Caco-2 (cell line): ENCODE data around the gene GPSM1. TPM values are rescaled to one million over a fixed set of nuclear protein-coding genes. Genes with fewer than 3 reads are reported as not detected.
A peak's percentile ranks its signal among the peaks of the same experiment; 100 is the strongest.

ENCODE experiments used
- BruUV-seq: library from RNA; stranded (reverse); fragments of 400-500 nt; replicated peaks from 2 replicates; lab custom pipeline; 2021; lab: Mats Ljungman, UMichigan
- CTCF ChIA-PET: fragments of 300-600 bp; sonication (Branson Sonifier 250); formaldehyde crosslinking; loops from one replicate; lab custom pipeline; 2022; ENCODE audit warnings: antibody characterized with exemption; lab: Charles Lee
- POLR2A ChIA-PET: fragments of 300-600 bp; sonication (Branson Sonifier 250); formaldehyde crosslinking; loops from one replicate; lab custom pipeline; 2022; ENCODE audit warnings: antibody characterized with exemption; lab: Charles Lee
- DNase-seq, 2 experiments: peaks; one replicate each; pipeline versions ENCODE4 v3.0.0 to v3.0.0-alpha.2; 2020 to 2022
- H3K27me3 ChIP-seq: replicated peaks from 2 replicates; pipeline ENCODE4 v1.6.0; 2011; ENCODE audit warnings: low read length; ENCODE audit not compliant: control insufficient read depth, insufficient read depth
- H3K36me3 ChIP-seq: 2 replicates; pipeline ENCODE4 v1.5.1; 2011; ENCODE audit warnings: low read length; ENCODE audit not compliant: control insufficient read depth, insufficient read depth
- H3K4me1 ChIP-seq: fragments of 250-450 bp; sonication (Bioruptor Pico); 2 replicates; pipeline ENCODE4 v1.5.1; 2020; ENCODE audit warnings: mild to moderate bottlenecking
- H3K4me3 ChIP-seq: 2 replicates; pipeline ENCODE4 v1.5.1; 2011; ENCODE audit warnings: low read depth, mild to moderate bottlenecking, control low read depth, low read length
- H3K9me3 ChIP-seq: fragments of 250-450 bp; sonication (Bioruptor Pico); 2 replicates; pipeline ENCODE4 v1.5.1; 2020; ENCODE audit warnings: mild to moderate bottlenecking, moderate library complexity
- H3K27ac Mint-ChIP-seq: one replicate; pipeline ENCODE4 v1.8.0; 2022; ENCODE audit warnings: mixed read lengths; ENCODE audit not compliant: unreplicated experiment
- H3K27me3 Mint-ChIP-seq: one replicate; pipeline ENCODE4 v1.8.0; 2022; ENCODE audit warnings: mixed read lengths; ENCODE audit not compliant: insufficient read depth, unreplicated experiment
- H3K36me3 Mint-ChIP-seq: one replicate; pipeline ENCODE4 v1.8.0; 2022; ENCODE audit warnings: mild to moderate bottlenecking, mixed read lengths; ENCODE audit not compliant: insufficient read depth, unreplicated experiment
- H3K4me1 Mint-ChIP-seq: one replicate; pipeline ENCODE4 v1.8.0; 2022; ENCODE audit warnings: low read depth, mixed read lengths; ENCODE audit not compliant: unreplicated experiment
- H3K4me3 Mint-ChIP-seq: one replicate; pipeline ENCODE4 v1.8.0; 2022; ENCODE audit warnings: mild to moderate bottlenecking, moderate library complexity, mixed read lengths; ENCODE audit not compliant: unreplicated experiment
- H3K9me3 Mint-ChIP-seq: one replicate; pipeline ENCODE4 v1.8.0; 2022; ENCODE audit warnings: mixed read lengths; ENCODE audit not compliant: unreplicated experiment
- CTCF ChIP-seq, 2 experiments: fragments of 200-600 bp in 1 of 2; IDR thresholded peaks; 1 replicate in 1 of 2; 2 replicates in 1 of 2; pipeline versions ENCODE4 v1.5.1 to v1.8.0; 2011 to 2022; ENCODE audit warnings: antibody characterized with exemption in 1 of 2, control low read depth in 1 of 2, inconsistent platforms in 1 of 2, low read depth in 1 of 2, low read length in 1 of 2, mild to moderate bottlenecking in 1 of 2, moderate library complexity in 1 of 2; ENCODE audit not compliant: insufficient read depth in 1 of 2, severe bottlenecking in 1 of 2, unreplicated experiment in 1 of 2
- intact Hi-C: fragments of 100-400 bp; cut with micrococcal nuclease; formaldehyde crosslinking; loops from one replicate; pipeline ENCODE4 v1.10.0; 2022; ENCODE audit not compliant: unreplicated experiment
- total RNA-seq: library from RNA; stranded (reverse); gene quantifications from 2 replicates; pipeline ENCODE4 v1.2.3, GENCODE V29; 2022

GPSM1 gene
- total RNA-seq, 1 experiment from 2014 or later: 25.7 TPM

GRCh38 chr9:136385015-136385414 is 57.7 kb downstream of the GPSM1 start:
- Mint-ChIP-seq H3K36me3 (peaks cover 56% of the 10 kb centered on the region), H3K27ac (no peak overlapping the region), H3K9me3 (no peaks in the 10 kb centered on the region), H3K4me1 (no peaks in the 10 kb centered on the region), H3K27me3 (no peaks in the 10 kb centered on the region), H3K4me3 (no peak overlapping the region)
- intact Hi-C loops: no loop called here
- BruUV-seq: no TSS peak
- TF ChIP-seq CTCF (IDR thresholded peaks at IDR 0.05; ENCODE audit: insufficient read depth in 1 of 2, low read depth in 1 of 2, low read length in 1 of 2, severe bottlenecking in 1 of 2, unreplicated experiment in 1 of 2): no peak
- ChIA-PET CTCF (no interaction called here), POLR2A (no interaction called here)
- Histone ChIP-seq H3K36me3 (peaks cover 1% of the 10 kb centered on the region; the same call in 1 of the 2 replicates), H3K4me1 (no peaks in the 10 kb centered on the region), H3K9me3 (no peaks in the 10 kb centered on the region), H3K27me3 (no peaks in the 10 kb centered on the region), H3K4me3 (no peak overlapping the region)
- no peak for DNase-seq

GRCh38 chr9:136386018-136386417 is 58.7 kb downstream of the GPSM1 start:
- Mint-ChIP-seq H3K4me1 (no peaks in the 10 kb centered on the region), H3K27ac (no peak overlapping the region), H3K9me3 (no peaks in the 10 kb centered on the region), H3K4me3 (no peak overlapping the region), H3K27me3 (no peaks in the 10 kb centered on the region), H3K36me3 (peaks cover 66% of the 10 kb centered on the region)
- H3K9me3 ChIP-seq: no peaks in the 10 kb centered on the region
- no peak for TF ChIP-seq CTCF (IDR thresholded peaks at IDR 0.05; ENCODE audit: insufficient read depth in 1 of 2, low read depth in 1 of 2, low read length in 1 of 2, severe bottlenecking in 1 of 2, unreplicated experiment in 1 of 2)
- BruUV-seq: TSS peak; percentile 34
- H3K4me1 ChIP-seq: no peaks in the 10 kb centered on the region
- no peaks in the 10 kb centered on the region for H3K27me3 ChIP-seq
- ChIA-PET POLR2A (no interaction called here), CTCF (interaction anchor here (0.6 kb wide), 1 partner anchor 23 kb away, joined by 4 read pairs; no protein-coding TSS in a partner anchor)
- DNase-seq: no peak
- intact Hi-C loops: no loop called here
- no peak overlapping the region for H3K4me3 ChIP-seq
- H3K36me3 ChIP-seq: peaks cover 1% of the 10 kb centered on the region; the same call in 1 of the 2 replicates

- H3K36me3 ChIP-seq: peaks cover 1% of the 10 kb centered on the region; the same call in 1 of the 2 replicates
These were observed 59.9 kb downstream of the GPSM1 start for GRCh38 chr9:136387217-136387616.

More at GRCh38 chr9:136387217-136387616, 59.9 kb downstream of the GPSM1 start:
- Mint-ChIP-seq H3K27me3 (no peaks in the 10 kb centered on the region), H3K4me1 (no peaks in the 10 kb centered on the region), H3K27ac (no peak overlapping the region), H3K4me3 (no peak overlapping the region), H3K9me3 (no peaks in the 10 kb centered on the region), H3K36me3 (peaks cover 77% of the 10 kb centered on the region)
- H3K27me3 ChIP-seq: no peaks in the 10 kb centered on the region
- no peak for TF ChIP-seq CTCF (IDR thresholded peaks at IDR 0.05; ENCODE audit: insufficient read depth in 1 of 2, low read depth in 1 of 2, low read length in 1 of 2, severe bottlenecking in 1 of 2, unreplicated experiment in 1 of 2)
- no peaks in the 10 kb centered on the region for H3K9me3 ChIP-seq
- no peak for DNase-seq
- no peaks in the 10 kb centered on the region for H3K4me1 ChIP-seq
- no TSS peak for BruUV-seq
- intact Hi-C loops: no loop called here
- ChIA-PET CTCF (no interaction called here), POLR2A (no interaction called here)
- no peak overlapping the region for H3K4me3 ChIP-seq
